ENCODE measurements around the gene CMTM4.

Gene CMTM4

DNA sequence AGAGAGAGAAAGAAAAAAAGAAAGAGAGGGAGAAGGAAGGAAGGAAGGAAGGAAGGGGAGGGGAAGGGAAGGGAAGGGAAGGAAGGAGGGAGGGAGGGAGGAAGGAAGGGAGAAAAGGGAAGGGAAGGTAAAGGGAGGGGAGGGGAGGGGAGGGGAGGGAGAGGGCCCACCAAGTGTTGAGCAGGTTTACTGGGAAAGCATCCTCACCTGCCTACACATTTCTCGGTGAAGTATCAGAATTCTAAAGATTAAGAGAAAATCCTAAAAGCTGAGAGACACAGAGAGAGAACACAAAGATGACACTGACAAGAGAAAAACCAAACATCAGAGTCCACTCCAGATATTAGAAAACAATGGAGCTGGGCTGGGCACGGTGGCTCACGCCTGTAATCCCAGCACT, 104.3 kb downstream of the CMTM4 start:
- Histone ChIP-seq H3K27me3 (ENCODE audit: control insufficient read depth, insufficient read depth, low read length) (no peaks in the 10 kb centered on the region), H3K4me1 (ENCODE audit: control insufficient read depth, insufficient read depth, low read length) (no peaks in the 10 kb centered on the region), H3K36me3 (ENCODE audit: control insufficient read depth, insufficient read depth, low read length) (no peaks in the 10 kb centered on the region), H3K9ac (ENCODE audit: low read depth, low read length) (no peak overlapping the region), H3K9me3 (ENCODE audit: control insufficient read depth, insufficient read depth, low read length) (no peaks in the 10 kb centered on the region), H3K4me3 (ENCODE audit: low read depth, low read length) (no peak overlapping the region)

DNA sequence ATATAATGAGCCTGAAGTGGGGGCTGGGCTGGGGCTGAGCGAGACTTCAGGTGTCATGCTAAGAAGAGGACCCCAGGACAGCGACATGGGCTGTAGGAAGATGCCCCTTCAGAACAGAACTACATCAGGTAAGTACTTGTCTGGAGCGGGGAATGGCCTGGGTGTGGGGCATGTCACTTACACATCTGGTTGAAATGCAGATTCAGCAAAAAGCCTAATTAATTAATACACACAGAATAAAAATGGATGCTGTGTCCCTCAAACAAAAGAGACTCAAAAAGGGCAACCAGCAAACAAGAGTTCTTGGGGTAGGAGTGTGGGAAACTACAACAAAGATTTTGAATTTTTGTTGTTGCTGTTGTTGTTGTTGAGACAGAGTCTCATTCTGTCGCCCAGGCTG, 105.5 kb downstream of the CMTM4 start:
- Histone ChIP-seq H3K4me1 (ENCODE audit: control insufficient read depth, insufficient read depth, low read length) (no peaks in the 10 kb centered on the region), H3K9me3 (ENCODE audit: control insufficient read depth, insufficient read depth, low read length) (no peaks in the 10 kb centered on the region), H3K9ac (ENCODE audit: low read depth, low read length) (no peak overlapping the region), H3K27me3 (ENCODE audit: control insufficient read depth, insufficient read depth, low read length) (no peaks in the 10 kb centered on the region), H3K36me3 (ENCODE audit: control insufficient read depth, insufficient read depth, low read length) (no peaks in the 10 kb centered on the region), H3K4me3 (ENCODE audit: low read depth, low read length) (no peak overlapping the region)

DNA sequence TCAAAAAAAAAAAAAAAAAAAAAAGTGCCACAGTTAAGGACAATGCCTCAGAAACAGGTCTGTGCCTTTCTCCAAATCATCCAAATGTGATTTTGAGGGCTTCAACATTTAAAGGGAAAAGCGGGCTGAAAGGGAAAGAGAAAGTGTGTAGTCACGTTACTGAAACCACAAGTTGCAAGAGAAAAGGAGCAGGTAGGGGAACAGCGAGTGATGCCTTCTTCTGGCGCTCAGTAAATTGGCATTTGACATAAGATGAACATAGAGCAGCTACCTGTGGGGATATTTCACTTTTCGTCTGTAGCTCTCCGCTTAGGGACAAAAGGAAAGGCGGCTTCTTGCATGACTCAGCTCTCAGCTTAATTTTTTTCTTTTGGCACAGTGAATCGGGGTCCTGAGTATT, 106.2 kb downstream of the CMTM4 start:
- Histone ChIP-seq H3K9me3 (ENCODE audit: control insufficient read depth, insufficient read depth, low read length) (no peaks in the 10 kb centered on the region), H3K4me3 (ENCODE audit: low read depth, low read length) (no peak overlapping the region), H3K27me3 (ENCODE audit: control insufficient read depth, insufficient read depth, low read length) (no peaks in the 10 kb centered on the region), H3K36me3 (ENCODE audit: control insufficient read depth, insufficient read depth, low read length) (no peaks in the 10 kb centered on the region), H3K9ac (ENCODE audit: low read depth, low read length) (no peak overlapping the region), H3K4me1 (ENCODE audit: control insufficient read depth, insufficient read depth, low read length) (no peaks in the 10 kb centered on the region)

DNA sequence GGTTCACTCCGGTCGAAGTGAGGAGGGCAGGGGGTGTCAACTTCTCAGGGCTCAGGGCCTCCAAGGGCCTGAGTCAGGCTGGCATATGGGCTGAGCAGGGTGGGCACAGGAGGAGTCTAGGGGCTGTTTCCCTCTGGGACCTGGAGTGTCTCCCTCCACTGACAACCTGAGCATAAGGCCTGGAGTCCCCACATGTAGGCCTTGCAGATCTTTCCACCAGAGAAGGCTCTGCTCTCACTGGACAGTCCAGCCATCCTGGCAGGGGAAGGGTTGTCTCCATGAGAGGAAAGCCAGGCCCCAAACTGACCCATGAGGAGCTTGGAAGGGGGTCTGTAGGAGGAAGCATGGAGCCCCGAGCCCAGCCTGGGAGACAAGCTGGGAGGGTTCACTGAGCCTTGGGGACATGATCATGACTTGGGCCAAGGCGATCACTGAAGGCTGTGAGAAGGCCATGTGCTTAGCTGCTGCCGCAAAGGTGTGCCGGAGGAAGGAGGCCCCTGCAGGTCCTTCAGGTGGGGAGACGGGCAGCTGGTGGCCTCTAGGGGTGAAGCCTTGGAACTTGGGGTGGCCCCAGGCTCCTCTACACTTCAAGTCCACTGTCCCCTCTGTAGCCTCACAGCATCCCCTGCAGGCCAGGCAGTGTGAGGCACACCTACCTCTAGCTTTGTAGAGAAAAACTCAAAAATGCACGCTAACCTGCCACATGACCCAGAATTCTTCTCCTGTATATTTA, 107.4 kb downstream of the CMTM4 start:
- Histone ChIP-seq H3K9ac (ENCODE audit: low read depth, low read length) (no peak overlapping the region), H3K4me3 (ENCODE audit: low read depth, low read length) (no peak overlapping the region), H3K9me3 (ENCODE audit: control insufficient read depth, insufficient read depth, low read length) (no peaks in the 10 kb centered on the region), H3K4me1 (ENCODE audit: control insufficient read depth, insufficient read depth, low read length) (no peaks in the 10 kb centered on the region), H3K27me3 (ENCODE audit: control insufficient read depth, insufficient read depth, low read length) (no peaks in the 10 kb centered on the region), H3K36me3 (ENCODE audit: control insufficient read depth, insufficient read depth, low read length) (no peaks in the 10 kb centered on the region)

DNA sequence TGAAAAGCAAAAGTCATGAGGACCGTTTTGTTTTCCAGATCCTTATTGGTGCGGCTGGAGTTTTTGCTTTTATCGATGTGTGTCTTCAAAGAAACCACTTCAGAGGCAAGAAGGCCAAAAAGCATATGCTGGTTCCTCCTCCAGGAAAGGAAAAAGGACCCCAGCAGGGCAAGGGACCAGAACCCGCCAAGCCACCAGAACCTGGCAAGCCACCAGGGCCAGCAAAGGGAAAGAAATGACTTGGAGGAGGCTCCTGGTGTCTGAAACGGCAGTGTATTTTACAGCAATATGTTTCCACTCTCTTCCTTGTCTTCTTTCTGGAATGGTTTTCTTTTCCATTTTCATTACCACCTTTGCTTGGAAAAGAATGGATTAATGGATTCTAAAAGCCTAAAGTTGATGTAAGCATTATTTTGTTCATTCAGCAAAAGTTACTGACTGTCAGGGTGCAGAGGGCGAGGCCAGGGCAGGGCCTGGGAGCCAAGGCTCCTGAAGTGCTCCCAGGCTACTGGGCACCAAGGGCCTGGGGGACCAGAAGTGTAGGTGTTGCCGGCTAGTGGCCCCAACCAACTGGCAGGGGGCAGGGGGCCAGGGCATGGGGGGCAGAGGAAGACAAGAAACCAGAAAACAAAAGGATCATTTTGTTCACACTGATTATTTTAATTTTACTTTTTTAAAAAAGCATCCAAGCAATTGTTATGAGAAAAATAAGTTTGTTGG, 108.5 kb downstream of the CMTM4 start:
- Histone ChIP-seq H3K36me3 (ENCODE audit: control insufficient read depth, insufficient read depth, low read length) (no peaks in the 10 kb centered on the region), H3K9me3 (ENCODE audit: control insufficient read depth, insufficient read depth, low read length) (no peaks in the 10 kb centered on the region), H3K27me3 (ENCODE audit: control insufficient read depth, insufficient read depth, low read length) (no peaks in the 10 kb centered on the region), H3K4me1 (ENCODE audit: control insufficient read depth, insufficient read depth, low read length) (no peaks in the 10 kb centered on the region), H3K4me3 (ENCODE audit: low read depth, low read length) (no peak overlapping the region), H3K9ac (ENCODE audit: low read depth, low read length) (no peak overlapping the region)

DNA sequence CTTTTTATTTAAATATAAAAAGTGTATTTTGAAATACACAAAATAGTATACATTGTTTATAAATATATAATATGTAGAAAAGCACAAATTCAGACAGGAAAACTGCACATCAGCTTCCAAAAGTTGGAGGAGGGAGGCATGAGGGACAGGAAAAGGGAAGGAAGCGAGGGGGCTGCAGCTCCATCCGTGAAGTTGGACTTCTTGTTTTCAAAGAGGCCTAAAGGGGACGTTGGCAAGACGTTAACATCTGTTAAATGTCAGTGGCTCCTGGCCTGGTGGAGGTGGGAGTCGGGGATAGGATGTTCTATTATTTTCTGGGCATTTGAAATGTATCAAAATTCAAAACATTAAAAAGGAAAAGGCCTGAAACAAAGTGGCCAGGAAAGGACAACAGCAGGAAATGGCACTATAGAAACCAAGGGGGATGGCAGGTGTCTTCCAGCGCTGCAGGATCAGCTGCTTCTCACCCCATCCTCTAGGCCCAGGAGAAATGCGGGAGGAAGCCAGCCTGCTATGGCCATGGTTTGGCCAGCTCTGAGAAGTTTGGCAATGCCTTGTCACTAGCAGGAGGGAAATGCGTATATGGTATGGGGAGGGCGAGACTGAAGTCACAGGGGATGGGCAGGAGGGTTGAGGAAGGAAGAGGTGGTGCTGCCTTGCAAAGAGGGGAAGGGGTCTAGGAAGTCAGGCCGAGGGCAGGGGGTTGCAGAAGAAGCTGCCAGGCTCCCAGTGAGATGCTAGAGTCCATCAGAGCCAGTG, 110.9 kb downstream of the CMTM4 start:
- Histone ChIP-seq H3K36me3 (ENCODE audit: control insufficient read depth, insufficient read depth, low read length) (no peaks in the 10 kb centered on the region), H3K4me1 (ENCODE audit: control insufficient read depth, insufficient read depth, low read length) (peaks cover 5% of the 10 kb centered on the region), H3K4me3 (ENCODE audit: low read depth, low read length) (no peak overlapping the region), H3K9ac (ENCODE audit: low read depth, low read length) (no peak overlapping the region), H3K27me3 (ENCODE audit: control insufficient read depth, insufficient read depth, low read length) (peaks cover 7% of the 10 kb centered on the region), H3K9me3 (ENCODE audit: control insufficient read depth, insufficient read depth, low read length) (no peaks in the 10 kb centered on the region)

DNA sequence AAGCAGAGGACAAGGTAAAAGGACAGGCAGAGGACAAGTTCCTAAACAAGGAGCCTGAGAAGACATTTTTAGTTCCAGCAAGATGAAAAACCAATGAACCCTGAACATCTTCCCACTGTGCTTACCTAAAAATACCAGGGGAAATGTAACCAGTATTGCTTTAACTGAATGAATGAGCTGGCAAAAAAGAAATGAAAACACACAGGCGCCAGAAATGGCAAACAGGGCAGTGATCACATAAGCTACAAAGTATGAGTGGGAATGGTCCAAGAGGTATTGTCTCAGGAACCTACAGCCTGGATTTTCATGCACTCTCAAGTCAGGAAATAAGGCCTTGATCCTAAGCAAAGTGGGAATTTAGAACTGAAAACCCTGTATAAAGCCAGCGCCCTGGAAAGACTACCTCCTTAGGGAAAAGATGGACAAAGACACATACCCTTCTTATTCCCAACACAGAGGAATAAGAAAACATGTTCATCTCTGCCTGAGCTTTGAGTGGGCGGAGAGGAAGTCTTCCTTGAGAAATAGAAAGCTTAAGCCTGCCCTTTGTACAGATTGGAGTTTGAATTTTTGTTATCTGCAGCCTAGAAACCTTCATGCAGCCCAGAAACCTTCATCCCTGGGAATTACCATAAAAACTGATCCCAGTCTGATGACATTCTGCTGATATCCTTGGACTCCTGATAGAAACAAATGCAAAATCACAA, 115.1 kb downstream of the CMTM4 start:
- H3K4me1 ChIP-seq (ENCODE audit: control insufficient read depth, insufficient read depth, low read length): peaks cover 8% of the 10 kb centered on the region
- H3K9me3 ChIP-seq (ENCODE audit: control insufficient read depth, insufficient read depth, low read length): no peaks in the 10 kb centered on the region
- H3K27me3 ChIP-seq (ENCODE audit: control insufficient read depth, insufficient read depth, low read length): peaks cover 47% of the 10 kb centered on the region
- no peaks in the 10 kb centered on the region for H3K36me3 ChIP-seq (ENCODE audit: control insufficient read depth, insufficient read depth, low read length)
- no peak overlapping the region for H3K9ac ChIP-seq (ENCODE audit: low read depth, low read length)
- H3K4me3 ChIP-seq (ENCODE audit: low read depth, low read length): no peak overlapping the region

DNA sequence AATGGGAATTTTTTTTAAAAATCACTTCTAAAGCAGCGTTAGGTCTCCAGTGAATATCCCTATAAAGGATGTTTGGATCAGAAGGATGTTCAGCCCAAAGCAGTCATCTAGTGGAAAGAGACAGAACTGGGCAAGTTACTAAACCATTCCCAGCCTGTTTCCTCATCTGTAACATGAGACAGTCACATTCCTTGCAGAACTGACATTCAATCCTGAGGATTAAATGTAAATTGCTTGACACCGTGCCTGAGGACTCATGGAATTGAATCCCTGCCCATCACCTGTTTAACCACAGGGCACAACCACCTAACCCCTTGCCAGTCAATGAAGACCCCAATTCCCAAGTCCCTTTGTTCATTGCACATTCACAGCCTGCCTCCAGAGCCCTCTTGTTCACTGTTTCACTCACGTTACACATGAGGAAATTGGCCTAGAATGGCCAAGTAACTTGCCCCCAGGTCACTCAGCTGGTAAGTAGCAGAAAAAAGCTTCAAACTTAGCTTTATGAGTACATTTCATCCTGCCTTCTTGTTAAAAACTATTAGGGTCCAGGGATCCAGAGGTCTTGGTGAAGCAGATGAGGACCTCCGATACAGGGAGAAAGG, 115.8 kb downstream of the CMTM4 start:
- H3K36me3 ChIP-seq (ENCODE audit: control insufficient read depth, insufficient read depth, low read length): no peaks in the 10 kb centered on the region
- peaks cover 47% of the 10 kb centered on the region for H3K27me3 ChIP-seq (ENCODE audit: control insufficient read depth, insufficient read depth, low read length)
- peaks cover 8% of the 10 kb centered on the region for H3K4me1 ChIP-seq (ENCODE audit: control insufficient read depth, insufficient read depth, low read length)
- H3K9ac ChIP-seq (ENCODE audit: low read depth, low read length): no peak overlapping the region
- H3K9me3 ChIP-seq (ENCODE audit: control insufficient read depth, insufficient read depth, low read length): no peaks in the 10 kb centered on the region
- no peak overlapping the region for H3K4me3 ChIP-seq (ENCODE audit: low read depth, low read length)

DNA sequence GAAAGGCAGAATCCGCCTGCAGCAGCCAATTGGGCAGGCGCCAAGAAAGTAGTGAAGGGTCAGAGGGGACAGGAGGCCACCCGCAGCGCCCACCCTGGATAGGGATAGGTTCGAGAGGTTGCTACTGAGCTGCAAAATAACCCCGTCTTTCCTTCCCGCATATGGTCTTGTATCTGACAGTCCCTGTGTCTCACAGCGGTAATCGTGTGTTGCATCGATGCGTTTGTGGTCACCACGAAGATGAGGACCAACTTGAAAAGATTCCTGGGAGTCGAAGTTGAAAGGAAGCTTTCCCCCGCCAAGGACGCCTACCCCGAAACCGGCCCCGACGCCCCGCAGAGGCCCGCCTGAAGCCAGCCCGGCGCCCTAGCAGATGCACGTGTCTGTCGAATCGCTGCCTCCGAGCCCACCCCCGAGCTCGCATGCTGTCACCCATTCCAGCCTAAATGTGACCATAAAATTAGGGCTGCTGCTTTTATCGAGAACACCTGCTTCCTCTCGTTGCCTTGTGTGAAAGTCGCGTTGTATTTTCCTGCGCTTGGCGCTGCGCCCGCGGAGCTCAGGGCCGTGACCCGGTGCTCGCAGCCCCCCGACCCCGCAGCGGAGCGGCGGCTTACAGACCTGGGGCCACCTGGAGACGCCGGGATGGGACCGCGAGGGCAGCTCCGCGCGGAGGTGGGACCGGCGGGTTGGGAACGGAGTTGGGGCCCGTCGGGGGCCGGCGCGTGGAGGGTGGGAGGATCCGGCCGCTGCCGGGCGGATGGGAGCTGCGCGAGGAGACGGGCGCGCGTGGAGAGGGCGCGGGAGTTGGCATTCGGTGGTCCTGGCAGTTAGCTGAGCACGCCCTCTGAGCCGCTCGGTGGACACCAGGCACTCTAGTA, 117.7 kb downstream of the CMTM4 start, which contains the start of gene CMTM2:
CMTM2 (plus strand) TSS at position 813 of the 881 bp plus-strand sequence. CDS start 145 bp downstream, outside the sequence.
- H3K4me3 ChIP-seq (ENCODE audit: low read depth, low read length): peak within 1 kb of the TSS; percentile 50
- no peak within 1 kb of the TSS for H3K9ac ChIP-seq (ENCODE audit: low read depth, low read length)
- H3K27me3 ChIP-seq (ENCODE audit: control insufficient read depth, insufficient read depth, low read length): peaks cover 51% of the 10 kb centered on the region
- H3K4me1 ChIP-seq (ENCODE audit: control insufficient read depth, insufficient read depth, low read length): peaks cover 8% of the 10 kb centered on the region
- no peaks in the 10 kb centered on the region for H3K36me3 ChIP-seq (ENCODE audit: control insufficient read depth, insufficient read depth, low read length)
- H3K9me3 ChIP-seq (ENCODE audit: control insufficient read depth, insufficient read depth, low read length): no peaks in the 10 kb centered on the region

DNA sequence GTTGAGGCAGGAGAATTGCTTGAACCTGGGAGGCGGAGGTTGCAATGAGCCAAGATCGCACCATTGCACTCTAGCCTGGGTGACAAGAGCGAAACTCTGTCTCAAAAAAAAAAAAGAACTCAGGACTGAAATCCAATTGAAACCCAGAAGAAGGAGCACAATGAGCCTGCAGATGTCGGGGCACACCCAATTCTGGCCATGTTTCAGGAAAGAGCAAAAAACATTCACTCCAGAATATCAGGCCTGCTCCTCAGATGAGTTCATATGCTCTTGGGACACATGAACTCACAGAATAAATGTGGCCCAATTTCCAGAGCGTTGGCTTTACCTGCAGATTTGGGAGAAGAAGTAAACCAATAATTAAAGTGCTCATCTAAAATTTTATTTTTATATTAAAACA, 120.2 kb downstream of the CMTM4 start:
- Histone ChIP-seq H3K9me3 (ENCODE audit: control insufficient read depth, insufficient read depth, low read length) (no peaks in the 10 kb centered on the region), H3K4me1 (ENCODE audit: control insufficient read depth, insufficient read depth, low read length) (peaks cover 8% of the 10 kb centered on the region), H3K27me3 (ENCODE audit: control insufficient read depth, insufficient read depth, low read length) (peaks cover 46% of the 10 kb centered on the region), H3K36me3 (ENCODE audit: control insufficient read depth, insufficient read depth, low read length) (no peaks in the 10 kb centered on the region), H3K9ac (ENCODE audit: low read depth, low read length) (no peak overlapping the region), H3K4me3 (ENCODE audit: low read depth, low read length) (no peak overlapping the region)

Data from iPS-15b (cell line).